Sigmoid colon (tissue), 7 donors: ENCODE measurements around the gene STX18. TPM values are rescaled to one million over a fixed set of nuclear protein-coding genes. Genes with fewer than 3 reads are reported as not detected.
A peak's percentile ranks its signal among the peaks of the same experiment; 100 is the strongest.

Experiments used
- DNase-seq: peaks from one replicate; pipeline ENCODE4 v3.0.0-alpha.2; 2019
- H3K27ac ChIP-seq, 4 donors: fragments of 200-600 bp; sonication (generic); one replicate each; pipeline ENCODE4 v1.5.1; 2016 to 2019; ENCODE audit warnings: mild to moderate bottlenecking in 1 of 4
- H3K27me3 ChIP-seq, 3 donors: fragments of 200-600 bp; sonication (generic); one replicate each; pipeline ENCODE4 v1.5.1; 2019; ENCODE audit warnings: mild to moderate bottlenecking in 1 of 3
- H3K36me3 ChIP-seq, 4 donors: fragments of 200-600 bp; sonication (generic); one replicate each; pipeline ENCODE4 v1.5.1; 2016 to 2019
- H3K4me1 ChIP-seq, 4 donors: fragments of 200-600 bp; sonication (generic); one replicate each; pipeline ENCODE4 v1.5.1; 2017 to 2019
- H3K4me3 ChIP-seq, 4 donors: fragments of 200-600 bp; sonication (generic); one replicate each; pipeline ENCODE4 v1.5.1; 2017 to 2019; ENCODE audit warnings: mild to moderate bottlenecking in 2 of 4, moderate library complexity in 1 of 4
- H3K9me3 ChIP-seq, 4 donors: fragments of 200-600 bp in 3 of 4; sonication (generic) in 3 of 4; one replicate each; pipeline versions ENCODE4 v1.5.1 to v1.6.1; 2013 to 2019
- EP300 ChIP-seq, 4 donors: sonication (generic); formaldehyde crosslinking; IDR thresholded peaks; one replicate each; pipeline ENCODE4 v1.6.1; 2017; ENCODE audit warnings: antibody characterized with exemption in 4 of 4
- POLR2A ChIP-seq, 2 donors: fragments of 450-650 bp; IDR thresholded peaks; one replicate each; pipeline ENCODE4 v1.6.1; 2016; ENCODE audit warnings: antibody characterized with exemption in 2 of 2, mild to moderate bottlenecking in 2 of 2, moderate library complexity in 2 of 2
- POLR2AphosphoS5 ChIP-seq, 4 donors: sonication (generic); formaldehyde crosslinking; IDR thresholded peaks; one replicate each; pipeline ENCODE4 v1.6.1; 2017; ENCODE audit warnings: antibody characterized with exemption in 4 of 4
- WGBS, 2 donors: extraction: QIAGEN DNeasy Blood & Tissue Kit; methylation state at CpG; one replicate each; pipeline ENCODE4 v1.1.7; 2013; 5-methylcytosine and 5-hydroxymethylcytosine counted together
- intact Hi-C: fragments of 100-400 bp; cut with DNase I; formaldehyde crosslinking; loops from one replicate; pipeline ENCODE4 v1.15.1; 2023
- polyA plus RNA-seq, 3 donors: library from polyadenylated mRNA; stranded (reverse); fragments of 200-250 nt; gene quantifications; one replicate each; pipeline ENCODE4 v1.2.3, GENCODE V29; 2013
- total RNA-seq, 4 donors: library from RNA; depleted of rRNA; stranded (reverse); fragments of >200 nt; gene quantifications; one replicate each; pipeline ENCODE4 v1.1.0, GENCODE V29; 2016
- TF ChIP-seq, protein P1 (sequence below), 4 experiments: fragments of 450-650 bp in 3 of 4; fragments of 200-600 bp in 1 of 4; IDR thresholded peaks; one replicate each; pipeline ENCODE4 v1.5.1; 2016 to 2019; ENCODE audit warnings: antibody characterized with exemption in 4 of 4, mild to moderate bottlenecking in 3 of 4, moderate library complexity in 2 of 4
- donor health status: healthy with polysubstance abuse.
- donor health status: Bipolar disorder and iron deficiency.
- donor health status: healthy.

STX18 gene
- total and polyA plus RNA-seq, 7 donors: 23.5 to 45.1 (median 26.3) TPM

DNA sequence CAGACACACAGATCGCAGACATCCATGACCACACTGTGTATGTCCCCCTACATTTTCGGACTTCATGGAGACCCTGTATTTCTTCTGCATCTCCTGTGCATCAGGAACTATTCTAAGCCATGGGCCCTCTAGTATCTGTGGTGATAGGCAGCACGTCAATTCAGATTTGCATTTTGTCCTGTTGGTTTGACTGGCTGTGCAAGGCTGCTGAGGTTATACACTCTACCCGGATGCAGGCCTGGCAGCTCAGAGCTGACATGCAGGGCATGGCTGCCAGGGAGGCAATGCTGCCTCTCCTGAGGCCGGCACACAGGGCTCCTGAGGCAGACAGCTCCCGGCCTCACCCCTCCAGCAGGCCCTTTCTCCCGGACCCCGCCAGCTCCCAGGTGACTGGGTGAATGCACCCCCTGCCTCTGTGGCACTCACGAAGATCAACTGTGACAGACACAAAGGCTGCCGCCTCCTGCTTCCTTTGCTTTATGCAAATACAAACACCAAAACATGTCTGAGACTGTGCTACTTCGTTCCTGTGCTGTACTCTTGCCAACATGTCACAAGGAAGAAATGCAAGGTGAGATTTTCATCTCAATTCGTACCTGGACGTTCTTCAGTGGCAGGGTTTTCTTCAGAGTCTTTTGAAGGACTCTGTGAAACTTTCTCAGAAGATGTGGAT is 103.9 kb downstream of the STX18 start:
- no peak overlapping the region for H3K4me3 ChIP-seq
- no peak for DNase-seq
- H3K36me3 ChIP-seq: peaks cover 0 to 54% (median 15%) of the 10 kb centered on the region in 4 donors
- TF ChIP-seq, protein P1, sequence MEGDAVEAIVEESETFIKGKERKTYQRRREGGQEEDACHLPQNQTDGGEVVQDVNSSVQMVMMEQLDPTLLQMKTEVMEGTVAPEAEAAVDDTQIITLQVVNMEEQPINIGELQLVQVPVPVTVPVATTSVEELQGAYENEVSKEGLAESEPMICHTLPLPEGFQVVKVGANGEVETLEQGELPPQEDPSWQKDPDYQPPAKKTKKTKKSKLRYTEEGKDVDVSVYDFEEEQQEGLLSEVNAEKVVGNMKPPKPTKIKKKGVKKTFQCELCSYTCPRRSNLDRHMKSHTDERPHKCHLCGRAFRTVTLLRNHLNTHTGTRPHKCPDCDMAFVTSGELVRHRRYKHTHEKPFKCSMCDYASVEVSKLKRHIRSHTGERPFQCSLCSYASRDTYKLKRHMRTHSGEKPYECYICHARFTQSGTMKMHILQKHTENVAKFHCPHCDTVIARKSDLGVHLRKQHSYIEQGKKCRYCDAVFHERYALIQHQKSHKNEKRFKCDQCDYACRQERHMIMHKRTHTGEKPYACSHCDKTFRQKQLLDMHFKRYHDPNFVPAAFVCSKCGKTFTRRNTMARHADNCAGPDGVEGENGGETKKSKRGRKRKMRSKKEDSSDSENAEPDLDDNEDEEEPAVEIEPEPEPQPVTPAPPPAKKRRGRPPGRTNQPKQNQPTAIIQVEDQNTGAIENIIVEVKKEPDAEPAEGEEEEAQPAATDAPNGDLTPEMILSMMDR (IDR thresholded peaks at IDR 0.05): no peak
- TF ChIP-seq POLR2AphosphoS5 (IDR thresholded peaks at IDR 0.05): no peak
- TF ChIP-seq EP300 (IDR thresholded peaks at IDR 0.05): no peak
- TF ChIP-seq POLR2A (IDR thresholded peaks at IDR 0.05): no peak
- WGBS, 2 donors: 93 to 96% methylated on average over 13 of the region's 13 CpGs
- no peaks in the 10 kb centered on the region for H3K4me1 ChIP-seq
- H3K27me3 ChIP-seq: no peaks in the 10 kb centered on the region
- no peaks in the 10 kb centered on the region for H3K9me3 ChIP-seq
- intact Hi-C loops: no loop called here
- H3K27ac ChIP-seq: no peak overlapping the region

DNA sequence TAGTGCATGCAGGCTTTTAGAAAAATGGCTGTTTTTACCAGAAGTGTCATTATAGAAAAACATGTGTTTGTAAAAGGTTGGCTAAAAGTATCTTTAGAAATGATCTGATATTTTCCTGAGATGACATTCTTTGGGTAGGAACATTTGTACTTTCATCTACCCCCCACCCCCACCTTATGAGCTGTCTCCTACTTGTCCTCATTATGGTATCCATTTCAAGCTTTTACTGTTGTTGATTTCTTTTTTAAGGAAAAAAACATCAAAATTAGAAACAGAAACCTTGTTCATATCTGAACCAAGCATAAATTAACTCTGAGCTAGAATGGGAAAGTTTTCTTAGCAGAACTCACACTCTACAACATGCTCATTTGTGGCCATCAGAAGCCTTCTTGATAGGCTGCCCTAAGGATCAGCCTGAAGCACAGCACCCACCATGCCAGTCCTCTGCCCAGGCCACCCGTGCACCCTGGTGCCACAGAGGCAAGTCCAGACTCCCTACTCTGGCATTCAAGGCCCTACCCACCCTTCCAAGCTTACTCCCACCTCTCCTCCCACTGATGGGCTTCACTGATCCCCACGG is 105.5 kb downstream of the STX18 start:
- Histone ChIP-seq H3K4me1 (no peaks in the 10 kb centered on the region), H3K27ac (no peak overlapping the region), H3K27me3 (no peaks in the 10 kb centered on the region), H3K4me3 (no peak overlapping the region), H3K9me3 (no peaks in the 10 kb centered on the region), H3K36me3 (peaks cover 0 to 67% (median 21%) of the 10 kb centered on the region in 4 donors)
- intact Hi-C loops: no loop called here
- 92 to 93% methylated on average over 2 of the region's 2 CpGs for WGBS, 2 donors
- TF ChIP-seq, protein P1 (IDR thresholded peaks at IDR 0.05): no peak
- TF ChIP-seq POLR2AphosphoS5 (IDR thresholded peaks at IDR 0.05) (no peak), POLR2A (IDR thresholded peaks at IDR 0.05) (no peak), EP300 (IDR thresholded peaks at IDR 0.05) (no peak)
- peak; percentile 45 for DNase-seq

GRCh38 chr4:4433941-4434340 is 107.9 kb downstream of the STX18 start:
- TF ChIP-seq POLR2A (IDR thresholded peaks at IDR 0.05) (no peak), POLR2AphosphoS5 (IDR thresholded peaks at IDR 0.05) (no peak), EP300 (IDR thresholded peaks at IDR 0.05) (no peak)
- TF ChIP-seq, protein P1 (IDR thresholded peaks at IDR 0.05): no peak
- no peaks in the 10 kb centered on the region for H3K9me3 ChIP-seq
- no peak overlapping the region for H3K27ac ChIP-seq
- no peaks in the 10 kb centered on the region for H3K27me3 ChIP-seq
- H3K4me3 ChIP-seq: no peak overlapping the region
- peaks cover 0 to 78% (median 21%) of the 10 kb centered on the region in 4 donors for H3K36me3 ChIP-seq
- intact Hi-C loops: no loop called here
- DNase-seq: peak; percentile 22
- no peaks in the 10 kb centered on the region for H3K4me1 ChIP-seq
- 80 to 96% methylated on average over 4 of the region's 4 CpGs for WGBS, 2 donors

DNA sequence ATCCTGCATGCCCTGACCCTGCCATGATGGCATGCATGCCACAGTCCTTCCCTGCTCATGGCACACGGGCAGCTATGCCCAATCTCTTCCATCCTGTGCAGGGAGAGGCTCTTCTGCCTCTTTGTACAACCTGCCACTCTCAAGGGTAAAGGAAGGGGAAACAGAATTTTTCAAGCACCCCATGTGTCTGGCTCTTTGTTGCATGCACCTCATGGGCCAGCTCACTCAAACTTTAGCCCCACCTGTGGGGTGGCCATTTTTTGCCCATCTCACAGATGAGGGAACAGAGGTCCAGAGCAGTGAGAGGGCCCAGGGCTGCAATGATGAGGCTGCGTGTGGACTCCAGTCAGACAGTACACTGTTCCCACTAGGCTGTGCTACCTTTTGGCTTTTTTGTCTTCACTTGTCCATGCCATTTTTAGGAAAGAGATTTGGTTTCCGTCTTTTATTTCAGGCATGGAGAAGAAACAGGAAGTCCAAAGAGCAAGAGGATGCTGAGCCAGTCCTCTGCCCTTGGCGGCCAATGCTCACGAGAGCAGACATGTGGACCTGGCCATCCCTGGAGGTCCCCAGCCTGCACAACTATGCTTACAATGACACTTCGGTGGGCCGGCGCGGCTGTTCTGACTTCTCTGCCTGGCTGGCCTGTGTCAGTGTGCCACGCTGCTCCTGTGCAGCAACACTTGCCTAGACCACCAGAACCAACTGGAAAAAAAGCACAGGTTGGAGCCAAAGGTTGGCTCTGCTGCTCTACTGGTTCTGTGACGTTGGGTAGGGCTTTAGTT is 109.3 kb downstream of the STX18 start:
- Histone ChIP-seq H3K9me3 (no peaks in the 10 kb centered on the region), H3K27ac (no peak overlapping the region), H3K27me3 (no peaks in the 10 kb centered on the region), H3K36me3 (peaks cover 0 to 74% (median 15%) of the 10 kb centered on the region in 4 donors), H3K4me1 (no peaks in the 10 kb centered on the region), H3K4me3 (no peak overlapping the region)
- intact Hi-C loops: no loop called here
- TF ChIP-seq POLR2AphosphoS5 (IDR thresholded peaks at IDR 0.05): no peak
- TF ChIP-seq POLR2A (IDR thresholded peaks at IDR 0.05): no peak
- TF ChIP-seq, protein P1 (IDR thresholded peaks at IDR 0.05): no peak
- no peak for TF ChIP-seq EP300 (IDR thresholded peaks at IDR 0.05)
- WGBS, 2 donors: 95 to 96% methylated on average over 11 of the region's 11 CpGs
- DNase-seq: peak; percentile 42
